A673 (cell line): Measurements from ENCODE around the gene BRSK2. TPM values are rescaled to one million over a fixed set of nuclear protein-coding genes. Genes with fewer than 3 reads are reported as not detected.

Experiments used
- BruUV-seq: library from RNA; stranded (reverse); fragments of 400-500 nt; replicated peaks from 2 replicates; lab custom pipeline; 2021; lab: Mats Ljungman, UMichigan
- CTCF ChIA-PET: fragments of 300-600 bp; sonication (Branson Sonifier 250); formaldehyde crosslinking; loops from one replicate; lab custom pipeline; 2022; ENCODE audit warnings: antibody characterized with exemption; lab: Charles Lee
- POLR2A ChIA-PET: fragments of 300-600 bp; sonication (Branson Sonifier 250); formaldehyde crosslinking; loops from one replicate; lab custom pipeline; 2022; ENCODE audit warnings: antibody characterized with exemption; ENCODE audit not compliant: low non-redundant PET; lab: Charles Lee
- DNase-seq: peaks from one replicate; pipeline ENCODE4 v3.0.0-alpha.2; 2015; ENCODE audit warnings: low spot score
- H3K27ac ChIP-seq: fragments of 200-600 bp; sonication (generic); 2 replicates; pipeline ENCODE4 v1.5.1; 2016; ENCODE audit warnings: mixed run types, low read depth, mild to moderate bottlenecking, mixed read lengths, antibody characterized with exemption, low read length; ENCODE audit not compliant: poor library complexity, severe bottlenecking
- H3K27me3 ChIP-seq: fragments of 200-600 bp; sonication (generic); replicated peaks from 2 replicates; pipeline ENCODE4 v1.6.1; 2017; ENCODE audit warnings: mixed run types, low read depth, mild to moderate bottlenecking, mixed read lengths, antibody characterized with exemption, low read length; ENCODE audit not compliant: insufficient read depth, poor library complexity
- H3K36me3 ChIP-seq: fragments of 200-600 bp; sonication (generic); 2 replicates; pipeline ENCODE4 v1.6.1; 2016; ENCODE audit warnings: mixed run types, mild to moderate bottlenecking, mixed read lengths, antibody characterized with exemption, low read length; ENCODE audit not compliant: insufficient read depth, poor library complexity, severe bottlenecking
- H3K4me1 ChIP-seq: fragments of 200-600 bp; sonication (generic); 2 replicates; pipeline ENCODE4 v1.6.1; 2017; ENCODE audit warnings: mixed run types, mild to moderate bottlenecking, mixed read lengths, antibody characterized with exemption, low read length; ENCODE audit not compliant: insufficient read depth, poor library complexity, severe bottlenecking
- H3K4me3 ChIP-seq: fragments of 200-600 bp; sonication (generic); 2 replicates; pipeline ENCODE4 v1.5.1; 2016; ENCODE audit warnings: low read depth, mixed run types, mild to moderate bottlenecking, mixed read lengths, low read length; ENCODE audit not compliant: poor library complexity, severe bottlenecking
- H3K9me3 ChIP-seq: fragments of 200-600 bp; sonication (generic); 2 replicates; pipeline ENCODE4 v1.6.1; 2016; ENCODE audit warnings: mixed run types, low read depth, mild to moderate bottlenecking, mixed read lengths, antibody characterized with exemption, low read length; ENCODE audit not compliant: poor library complexity, severe bottlenecking
- EZH2 ChIP-seq: fragments of 200-600 bp; sonication (generic); IDR thresholded peaks from 2 replicates; pipeline ENCODE4 v1.6.1; 2017; ENCODE audit warnings: borderline replicate concordance, low read depth, mild to moderate bottlenecking, mixed read lengths, antibody characterized with exemption, low read length; ENCODE audit not compliant: poor library complexity, severe bottlenecking
- intact Hi-C: fragments of 100-400 bp; cut with micrococcal nuclease; formaldehyde crosslinking; loops from one replicate; pipeline ENCODE4 v1.10.0; 2022; ENCODE audit not compliant: unreplicated experiment
- total RNA-seq: library from RNA; stranded (reverse); gene quantifications from 2 replicates; pipeline ENCODE4 v1.2.3, GENCODE V29; 2021
- TF ChIP-seq, protein P1 (sequence below): fragments of 300-800, 200-600 bp; sonication (generic); conservative IDR thresholded peaks from 2 replicates; pipeline ENCODE4 v1.5.1; 2017; ENCODE audit warnings: low read depth, mild to moderate bottlenecking, antibody characterized with exemption, low read length, moderate library complexity, mixed read lengths

The BRSK2 gene
- total RNA-seq, 1 experiment from 2014 or later = 2.2 TPM

DNA sequence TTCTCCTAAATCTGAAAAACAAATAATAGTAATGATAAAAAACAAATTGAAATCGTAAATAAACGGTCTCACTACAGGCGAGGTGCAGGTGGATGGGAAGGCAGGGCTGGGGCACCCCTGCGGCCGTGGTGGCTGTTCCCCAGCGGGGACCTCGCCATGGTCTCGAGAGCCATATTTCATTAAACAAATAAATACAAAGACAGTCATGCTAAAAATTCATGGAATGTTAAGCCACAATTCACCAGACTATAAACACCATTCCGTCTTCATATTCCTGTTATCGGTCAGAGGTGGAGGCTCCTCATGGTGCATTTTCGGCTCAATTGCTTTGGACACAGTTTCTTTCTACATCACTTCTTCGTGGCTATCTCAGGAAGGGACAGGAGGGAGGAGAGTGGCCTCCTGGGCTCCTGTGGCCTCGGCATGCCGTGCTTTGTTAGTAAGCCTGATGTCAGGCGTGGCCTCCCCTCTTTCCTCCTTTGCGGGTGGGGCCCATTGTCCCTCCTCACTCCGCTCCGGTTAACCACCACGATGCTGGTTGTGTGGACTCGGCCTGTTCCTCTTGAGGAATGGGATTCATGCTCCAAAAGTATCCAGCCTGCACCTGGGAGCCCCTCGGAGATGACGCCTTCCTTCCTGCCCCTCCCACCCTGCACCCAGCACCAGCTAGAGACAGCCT, 16.1 kb upstream of the BRSK2 start:
- intact Hi-C loops = no loop called here
- H3K4me1 ChIP-seq = no peaks in the 10 kb centered on the region
- no peak overlapping the region for H3K4me3 ChIP-seq
- TF ChIP-seq, protein P1, sequence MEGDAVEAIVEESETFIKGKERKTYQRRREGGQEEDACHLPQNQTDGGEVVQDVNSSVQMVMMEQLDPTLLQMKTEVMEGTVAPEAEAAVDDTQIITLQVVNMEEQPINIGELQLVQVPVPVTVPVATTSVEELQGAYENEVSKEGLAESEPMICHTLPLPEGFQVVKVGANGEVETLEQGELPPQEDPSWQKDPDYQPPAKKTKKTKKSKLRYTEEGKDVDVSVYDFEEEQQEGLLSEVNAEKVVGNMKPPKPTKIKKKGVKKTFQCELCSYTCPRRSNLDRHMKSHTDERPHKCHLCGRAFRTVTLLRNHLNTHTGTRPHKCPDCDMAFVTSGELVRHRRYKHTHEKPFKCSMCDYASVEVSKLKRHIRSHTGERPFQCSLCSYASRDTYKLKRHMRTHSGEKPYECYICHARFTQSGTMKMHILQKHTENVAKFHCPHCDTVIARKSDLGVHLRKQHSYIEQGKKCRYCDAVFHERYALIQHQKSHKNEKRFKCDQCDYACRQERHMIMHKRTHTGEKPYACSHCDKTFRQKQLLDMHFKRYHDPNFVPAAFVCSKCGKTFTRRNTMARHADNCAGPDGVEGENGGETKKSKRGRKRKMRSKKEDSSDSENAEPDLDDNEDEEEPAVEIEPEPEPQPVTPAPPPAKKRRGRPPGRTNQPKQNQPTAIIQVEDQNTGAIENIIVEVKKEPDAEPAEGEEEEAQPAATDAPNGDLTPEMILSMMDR = no peak
- TF ChIP-seq EZH2 = no peak
- no peak for DNase-seq
- no peaks in the 10 kb centered on the region for H3K9me3 ChIP-seq
- no peaks in the 10 kb centered on the region for H3K27me3 ChIP-seq
- H3K27ac ChIP-seq = no peak overlapping the region
- no peaks in the 10 kb centered on the region for H3K36me3 ChIP-seq
- no TSS peak for BruUV-seq
- POLR2A ChIA-PET = no interaction called here
- CTCF ChIA-PET = interaction anchor here (0.9 kb wide), 1 partner anchor 10 kb away, joined by 3 read pairs; no protein-coding TSS in a partner anchor

DNA sequence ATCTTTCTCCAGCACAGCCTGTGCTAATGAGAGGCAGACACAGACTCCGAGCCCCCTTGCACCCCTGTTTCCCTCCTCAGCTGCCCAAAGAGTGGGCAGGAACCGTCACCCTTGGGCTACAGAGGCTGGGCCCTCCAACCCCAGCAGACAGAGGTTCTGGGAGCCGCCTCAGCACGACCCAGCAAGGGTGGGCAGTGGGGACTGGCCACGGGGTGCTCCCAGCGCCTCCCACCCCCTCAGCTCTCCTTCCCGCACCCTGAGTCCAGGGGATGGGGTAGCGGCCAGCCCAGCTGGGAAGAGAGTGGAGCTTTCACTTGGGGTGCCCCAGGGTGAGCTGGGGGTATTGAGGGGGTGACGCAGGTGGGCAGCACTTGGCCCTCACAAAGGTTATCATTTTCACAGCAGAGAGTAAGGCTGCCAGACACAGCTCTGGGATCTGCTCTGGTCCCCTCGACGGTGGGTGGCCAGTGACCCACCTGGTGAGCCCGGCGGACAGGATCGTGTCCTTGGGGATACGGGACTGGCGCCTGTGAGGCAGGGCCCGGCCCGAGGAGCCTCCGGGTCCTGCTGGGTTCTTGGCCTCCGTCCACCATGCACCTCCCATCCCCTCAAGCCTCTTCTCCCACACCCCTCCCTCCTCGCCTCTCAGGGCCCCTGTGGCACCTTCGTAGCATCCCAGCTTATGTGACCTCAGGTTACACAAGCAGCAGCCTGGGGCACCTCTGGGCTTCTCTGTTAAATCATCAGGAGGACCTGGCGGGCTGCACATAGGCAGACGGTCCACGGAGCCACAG, 14.4 kb upstream of the BRSK2 start:
- Histone ChIP-seq H3K4me3 (no peak overlapping the region), H3K27ac (no peak overlapping the region), H3K4me1 (no peaks in the 10 kb centered on the region), H3K9me3 (no peaks in the 10 kb centered on the region), H3K36me3 (no peaks in the 10 kb centered on the region), H3K27me3 (no peaks in the 10 kb centered on the region)
- intact Hi-C loops = no loop called here
- no peak for DNase-seq
- ChIA-PET POLR2A (no interaction called here), CTCF (no interaction called here)
- no peak for TF ChIP-seq EZH2
- TF ChIP-seq, protein P1 = no peak
- BruUV-seq = no TSS peak

DNA sequence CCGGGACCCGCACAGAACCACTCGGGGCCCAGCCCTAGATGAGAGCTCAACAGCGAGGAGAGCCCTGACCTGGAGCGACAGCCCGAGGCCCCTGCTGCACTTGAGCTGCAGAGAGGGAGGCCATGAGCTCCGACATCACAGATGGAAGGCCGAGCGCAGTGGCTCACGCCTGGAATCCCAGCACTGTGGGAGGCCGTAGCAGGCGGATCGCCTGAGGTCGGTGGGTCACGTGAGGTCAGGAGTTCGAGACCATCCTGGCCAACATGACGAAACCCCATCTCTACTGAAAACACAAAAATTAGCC, 13.8 kb upstream of the BRSK2 start:
- Histone ChIP-seq H3K27ac (no peak overlapping the region), H3K4me3 (no peak overlapping the region), H3K27me3 (no peaks in the 10 kb centered on the region), H3K4me1 (no peaks in the 10 kb centered on the region), H3K36me3 (no peaks in the 10 kb centered on the region), H3K9me3 (no peaks in the 10 kb centered on the region)
- TF ChIP-seq, protein P1 = no peak
- no peak for TF ChIP-seq EZH2
- ChIA-PET POLR2A (no interaction called here), CTCF (no interaction called here)
- DNase-seq = no peak
- no TSS peak for BruUV-seq
- intact Hi-C loops = no loop called here
